HG03135 (cell line): Measurements from ENCODE around the gene FGD5.
A peak's percentile ranks its signal among the peaks of the same experiment; 100 is the strongest.

Experiments
- ATAC-seq: cut with Tn5 transposase; IDR thresholded peaks from one replicate; pipeline ENCODE4 v1.9.1; 2021; ENCODE audit warnings: mild to moderate bottlenecking, moderate library complexity; ENCODE audit not compliant: unreplicated experiment

The FGD5 gene, protein sequence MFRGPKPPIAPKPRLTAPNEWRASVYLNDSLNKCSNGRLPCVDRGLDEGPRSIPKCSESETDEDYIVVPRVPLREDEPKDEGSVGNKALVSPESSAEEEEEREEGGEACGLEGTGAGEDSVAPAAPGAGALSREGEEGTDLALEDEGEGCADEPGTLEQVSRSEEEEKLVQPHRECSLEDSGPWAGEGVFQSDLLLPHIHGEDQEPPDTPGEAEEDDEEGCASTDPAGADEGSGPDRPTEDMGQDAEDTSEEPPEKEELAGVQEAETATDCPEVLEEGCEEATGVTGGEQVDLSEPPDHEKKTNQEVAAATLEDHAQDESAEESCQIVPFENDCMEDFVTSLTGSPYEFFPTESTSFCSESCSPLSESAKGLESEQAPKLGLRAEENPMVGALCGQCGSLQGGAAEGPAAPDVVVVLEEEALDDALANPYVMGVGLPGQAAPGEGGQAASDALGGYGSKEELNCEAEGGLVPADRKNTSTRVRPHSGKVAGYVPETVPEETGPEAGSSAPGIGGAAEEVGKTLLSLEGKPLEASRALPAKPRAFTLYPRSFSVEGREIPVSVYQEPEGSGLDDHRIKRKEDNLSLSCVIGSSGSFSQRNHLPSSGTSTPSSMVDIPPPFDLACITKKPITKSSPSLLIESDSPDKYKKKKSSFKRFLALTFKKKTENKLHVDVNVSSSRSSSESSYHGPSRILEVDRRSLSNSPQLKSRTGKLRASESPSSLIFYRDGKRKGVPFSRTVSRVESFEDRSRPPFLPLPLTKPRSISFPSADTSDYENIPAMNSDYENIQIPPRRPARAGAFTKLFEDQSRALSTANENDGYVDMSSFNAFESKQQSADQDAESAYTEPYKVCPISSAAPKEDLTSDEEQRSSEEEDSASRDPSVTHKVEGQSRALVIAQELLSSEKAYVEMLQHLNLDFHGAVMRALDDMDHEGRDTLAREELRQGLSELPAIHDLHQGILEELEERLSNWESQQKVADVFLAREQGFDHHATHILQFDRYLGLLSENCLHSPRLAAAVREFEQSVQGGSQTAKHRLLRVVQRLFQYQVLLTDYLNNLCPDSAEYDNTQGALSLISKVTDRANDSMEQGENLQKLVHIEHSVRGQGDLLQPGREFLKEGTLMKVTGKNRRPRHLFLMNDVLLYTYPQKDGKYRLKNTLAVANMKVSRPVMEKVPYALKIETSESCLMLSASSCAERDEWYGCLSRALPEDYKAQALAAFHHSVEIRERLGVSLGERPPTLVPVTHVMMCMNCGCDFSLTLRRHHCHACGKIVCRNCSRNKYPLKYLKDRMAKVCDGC (N-terminal part only)

GRCh38 chr3:14818804-14819500 lies at the start of gene FGD5:
FGD5 (plus strand) TSS chr3:14818962; CDS start chr3:14819072, 110 bp downstream.
- no peak for ATAC-seq

GRCh38 chr3:14769544-14770325 lies 49.0 kb upstream of the FGD5 start:
- ATAC-seq = no peak

GRCh38 chr3:14770591-14770990 lies 48.2 kb upstream of the FGD5 start:
- ATAC-seq = no peak

GRCh38 chr3:14771593-14772497 lies 46.9 kb upstream of the FGD5 start:
- ATAC-seq = no peak

DNA sequence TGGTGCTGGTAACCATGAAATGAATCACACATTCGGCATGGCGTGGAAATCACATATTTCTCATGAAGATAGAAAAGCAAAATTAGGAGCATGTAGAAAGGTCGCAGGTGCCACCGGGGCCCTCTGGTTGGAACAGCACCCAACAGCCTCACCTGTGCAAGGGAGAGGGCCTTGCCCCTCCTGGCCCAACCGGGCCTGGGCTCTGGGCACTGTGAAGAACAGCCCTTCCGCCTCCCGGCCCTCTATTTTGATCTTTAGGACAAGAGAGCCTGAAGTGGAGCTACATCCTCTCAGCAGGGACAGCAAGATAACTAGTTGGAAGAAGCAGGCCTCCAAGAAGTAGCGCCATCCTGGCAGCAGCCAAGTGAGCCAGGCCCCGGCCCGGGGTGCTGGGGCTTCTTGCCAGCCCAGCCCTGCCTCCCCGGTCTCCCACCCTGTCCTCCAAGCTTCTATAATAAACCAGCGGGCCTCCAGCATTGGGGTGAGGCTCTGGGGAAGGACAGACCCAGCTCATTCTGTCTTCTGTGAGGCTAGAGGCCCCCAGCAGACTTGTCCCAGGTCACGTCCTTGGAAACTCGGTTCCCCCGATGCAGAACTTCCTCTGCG lies 46.1 kb upstream of the FGD5 start:
- ATAC-seq = no peak

DNA sequence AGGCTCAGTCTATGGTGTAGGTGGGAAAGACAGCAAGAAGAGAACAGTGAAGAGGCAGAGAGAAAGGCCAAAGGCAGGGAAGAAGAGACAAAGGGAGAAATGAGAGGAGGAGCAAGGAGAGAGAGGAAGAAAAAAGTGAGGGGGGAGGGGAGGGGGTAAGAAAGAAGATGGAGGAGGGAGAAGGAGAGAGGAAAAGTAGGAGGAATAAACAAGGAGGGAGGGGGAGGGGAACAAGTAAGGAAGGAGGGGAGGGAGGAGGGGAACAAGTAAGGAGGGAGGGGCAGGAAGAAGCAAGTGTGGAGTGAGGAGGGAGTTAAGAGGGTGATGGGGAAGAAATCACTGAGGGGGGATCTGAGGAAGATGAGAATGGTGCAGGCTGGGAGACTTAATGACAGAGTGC lies 45.5 kb upstream of the FGD5 start:
- ATAC-seq = no peak

GRCh38 chr3:14773691-14774128 lies 45.1 kb upstream of the FGD5 start:
- no peak for ATAC-seq

- no peak for ATAC-seq
Observed at GRCh38 chr3:14774431-14774830, 44.3 kb upstream of the FGD5 start.

GRCh38 chr3:14775011-14775410 lies 43.8 kb upstream of the FGD5 start:
- ATAC-seq = no peak

GRCh38 chr3:14775563-14775962 lies 43.2 kb upstream of the FGD5 start:
- ATAC-seq = no peak

GRCh38 chr3:14779069-14779685 lies 39.6 kb upstream of the FGD5 start:
- ATAC-seq = no peak

GRCh38 chr3:14780927-14781507 lies 37.7 kb upstream of the FGD5 start:
- peak; percentile 73 for ATAC-seq

DNA sequence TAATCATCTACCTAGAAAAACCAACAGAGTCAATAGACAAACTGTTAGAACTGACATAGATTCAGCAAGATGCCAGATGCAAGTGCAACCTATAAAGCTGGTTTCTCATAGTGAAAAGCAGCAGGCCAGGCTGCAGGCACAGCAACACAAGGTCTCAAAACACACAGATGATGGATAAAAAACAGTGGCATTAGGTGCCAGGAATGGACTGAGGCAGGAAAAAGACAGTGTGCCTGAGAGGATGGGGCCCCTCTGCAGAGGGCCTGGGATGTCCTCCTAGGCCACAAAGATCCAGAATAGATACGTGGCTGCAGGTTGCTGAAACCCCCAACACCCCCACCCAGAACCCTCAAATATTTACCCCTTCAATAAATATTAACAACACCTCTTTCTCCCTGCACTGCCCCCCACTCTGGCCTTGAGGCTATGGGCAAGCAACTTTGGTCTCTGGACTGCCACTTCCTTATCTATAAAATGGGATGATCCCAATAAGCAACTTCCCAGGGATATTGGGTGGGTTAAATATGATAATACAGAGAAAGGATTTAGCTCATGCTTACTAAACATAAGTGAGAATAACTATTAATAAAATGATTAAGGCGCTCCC lies 35.2 kb upstream of the FGD5 start:
- ATAC-seq = no peak

DNA sequence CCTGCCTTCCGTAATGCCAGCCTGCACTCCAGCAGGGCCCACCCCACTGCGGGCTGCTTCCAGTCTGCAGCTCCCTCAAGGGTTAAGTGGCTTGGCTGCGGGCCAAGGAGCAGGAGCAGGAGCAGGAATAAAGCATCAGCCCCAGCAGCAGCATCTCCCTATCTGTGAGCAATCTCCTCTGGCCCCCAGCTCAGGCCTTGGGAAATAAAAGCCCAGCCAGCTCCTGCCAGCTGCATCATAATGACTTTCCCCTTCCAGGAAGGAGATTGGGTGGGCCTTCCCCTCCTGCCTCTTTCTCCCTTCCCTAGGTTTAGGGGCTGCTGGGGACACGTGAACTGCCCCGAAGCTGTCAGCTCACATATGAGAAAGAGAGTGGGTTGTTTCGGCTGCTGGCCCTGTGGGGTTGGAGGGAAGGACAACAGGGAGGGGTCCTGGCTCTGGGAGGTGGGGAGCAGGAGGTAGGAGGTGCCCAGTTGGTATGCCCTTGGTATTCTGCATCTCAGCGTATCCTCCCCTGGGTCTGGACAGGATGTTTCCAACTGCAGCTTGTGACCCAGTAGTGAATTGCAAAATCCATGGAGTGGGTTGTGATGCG lies 34.6 kb upstream of the FGD5 start:
- ATAC-seq = no peak

GRCh38 chr3:14785207-14786155 lies 33.3 kb upstream of the FGD5 start:
- no peak for ATAC-seq
